Natural killer cell (primary cell): ENCODE data around the gene ZIM2. TPM values are rescaled to one million over a fixed set of nuclear protein-coding genes. Genes with fewer than 3 reads are reported as not detected.

ENCODE experiments used
- ATAC-seq, 3 donors: fragments of 150-1000 bp in 2 of 3; fragments of 200-7000 bp in 1 of 3; cut with Tn5 transposase; 1 replicate in 1 of 3; 2 replicates in 2 of 3; pipeline ENCODE4 v1.10.0; 2021; ENCODE audit warnings: mild to moderate bottlenecking in 2 of 3, moderate library complexity in 2 of 3
- DNase-seq, 2 donors: peaks; one replicate each; pipeline versions ENCODE4 v3.0.0 to v3.0.0-alpha.2; 2013 to 2021; ENCODE audit warnings: mixed read lengths in 1 of 2
- H3K27ac ChIP-seq: one replicate; pipeline ENCODE4 v1.5.1; 2013; ENCODE audit warnings: mild to moderate bottlenecking, low read length
- H3K27me3 ChIP-seq: one replicate; pipeline ENCODE4 v1.6.1; 2013; ENCODE audit warnings: low read length; ENCODE audit not compliant: control insufficient read depth, insufficient read depth
- H3K36me3 ChIP-seq: one replicate; pipeline ENCODE4 v1.6.1; 2013; ENCODE audit warnings: low read length; ENCODE audit not compliant: control insufficient read depth, insufficient read depth
- H3K4me1 ChIP-seq: one replicate; pipeline ENCODE4 v1.6.1; 2013; ENCODE audit warnings: low read length; ENCODE audit not compliant: control insufficient read depth, insufficient read depth
- H3K4me3 ChIP-seq: one replicate; pipeline ENCODE4 v1.5.1; 2013; ENCODE audit warnings: low read length
- H3K9me3 ChIP-seq: one replicate; pipeline ENCODE4 v1.6.1; 2013; ENCODE audit warnings: low read length; ENCODE audit not compliant: control insufficient read depth, insufficient read depth
- H3K27ac Mint-ChIP-seq, 2 donors: one replicate each; pipeline ENCODE4 v1.8.0; 2022; ENCODE audit warnings: mild to moderate bottlenecking in 2 of 2, mixed read lengths in 2 of 2, moderate library complexity in 1 of 2
- H3K27me3 Mint-ChIP-seq, 2 donors: one replicate each; pipeline ENCODE4 v1.8.0; 2022; ENCODE audit warnings: low read depth in 2 of 2, mixed read lengths in 2 of 2
- H3K36me3 Mint-ChIP-seq: one replicate; pipeline ENCODE4 v1.8.0; 2022; ENCODE audit warnings: mixed read lengths
- H3K4me1 Mint-ChIP-seq, 2 donors: one replicate each; pipeline ENCODE4 v1.8.0; 2022; ENCODE audit warnings: mixed read lengths in 2 of 2
- H3K4me3 Mint-ChIP-seq: one replicate; pipeline ENCODE4 v1.8.0; 2022; ENCODE audit warnings: mild to moderate bottlenecking, moderate library complexity, mixed read lengths
- H3K9me3 Mint-ChIP-seq, 2 donors: one replicate each; pipeline ENCODE4 v1.8.0; 2022; ENCODE audit warnings: mixed read lengths in 2 of 2
- WGBS: methylation state at CpG from one replicate; pipeline ENCODE4 v1.1.7; 2013; ENCODE audit warnings: missing lambda C conversion rate; ENCODE audit not compliant: insufficient coverage; 5-methylcytosine and 5-hydroxymethylcytosine counted together
- intact Hi-C: fragments of 100-400 bp; cut with micrococcal nuclease; formaldehyde crosslinking; loops from one replicate; pipeline ENCODE4 v1.14.2; 2022
- total RNA-seq, 4 donors: library from RNA; stranded (reverse); fragments of 120-200 nt in 1 of 4; gene quantifications; one replicate each; pipeline versions ENCODE4 v1.2.3 to v1.2.4, GENCODE V29; 2013 to 2022
- TF ChIP-seq, protein P1 (sequence below): fragments of 200-600 bp; IDR thresholded peaks from one replicate; pipeline ENCODE4 v1.8.0; 2022; ENCODE audit warnings: antibody characterized with exemption

The ZIM2 gene
- total RNA-seq, 3 donors from 2014 or later (not counting 1 experiment from before 2014, with no cell fraction given), result not detected

DNA sequence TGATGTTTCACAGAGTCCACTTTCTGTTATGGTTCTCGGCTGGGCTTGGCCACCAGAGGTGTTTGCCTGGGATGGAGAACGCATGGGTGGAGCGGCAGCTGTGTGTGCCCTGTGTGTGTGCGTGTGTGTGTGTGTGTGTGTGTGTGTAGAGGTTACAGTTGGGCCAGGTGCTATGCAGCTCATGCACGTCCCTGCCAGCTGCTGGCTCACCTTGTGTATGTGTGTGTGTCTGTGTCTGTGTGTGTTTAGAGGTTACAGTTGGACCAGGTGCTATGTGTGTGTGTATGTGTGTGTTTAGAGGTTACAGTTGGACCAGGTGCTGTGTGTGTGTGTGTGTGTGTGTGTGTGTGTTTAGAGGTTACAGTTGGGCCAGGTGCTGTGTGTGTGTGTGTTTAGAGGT is 33.0 kb upstream of the ZIM2 start:
- Histone ChIP-seq H3K4me1 (no peaks in the 10 kb centered on the region), H3K27ac (no peak overlapping the region), H3K27me3 (no peaks in the 10 kb centered on the region), H3K9me3 (peaks cover 38% of the 10 kb centered on the region), H3K4me3 (no peak overlapping the region), H3K36me3 (no peaks in the 10 kb centered on the region)
- WGBS, result 82% methylated on average over 5 of the region's 5 CpGs
- no peak for DNase-seq
- intact Hi-C loops, result no loop called here
- Mint-ChIP-seq H3K9me3 (peaks cover 22 to 26% of the 10 kb centered on the region in 2 donors), H3K27ac (no peak overlapping the region), H3K4me3 (no peak overlapping the region), H3K27me3 (no peaks in the 10 kb centered on the region), H3K4me1 (no peaks in the 10 kb centered on the region), H3K36me3 (peaks cover 17% of the 10 kb centered on the region)
- ATAC-seq, result no peak
- TF ChIP-seq, protein P1, sequence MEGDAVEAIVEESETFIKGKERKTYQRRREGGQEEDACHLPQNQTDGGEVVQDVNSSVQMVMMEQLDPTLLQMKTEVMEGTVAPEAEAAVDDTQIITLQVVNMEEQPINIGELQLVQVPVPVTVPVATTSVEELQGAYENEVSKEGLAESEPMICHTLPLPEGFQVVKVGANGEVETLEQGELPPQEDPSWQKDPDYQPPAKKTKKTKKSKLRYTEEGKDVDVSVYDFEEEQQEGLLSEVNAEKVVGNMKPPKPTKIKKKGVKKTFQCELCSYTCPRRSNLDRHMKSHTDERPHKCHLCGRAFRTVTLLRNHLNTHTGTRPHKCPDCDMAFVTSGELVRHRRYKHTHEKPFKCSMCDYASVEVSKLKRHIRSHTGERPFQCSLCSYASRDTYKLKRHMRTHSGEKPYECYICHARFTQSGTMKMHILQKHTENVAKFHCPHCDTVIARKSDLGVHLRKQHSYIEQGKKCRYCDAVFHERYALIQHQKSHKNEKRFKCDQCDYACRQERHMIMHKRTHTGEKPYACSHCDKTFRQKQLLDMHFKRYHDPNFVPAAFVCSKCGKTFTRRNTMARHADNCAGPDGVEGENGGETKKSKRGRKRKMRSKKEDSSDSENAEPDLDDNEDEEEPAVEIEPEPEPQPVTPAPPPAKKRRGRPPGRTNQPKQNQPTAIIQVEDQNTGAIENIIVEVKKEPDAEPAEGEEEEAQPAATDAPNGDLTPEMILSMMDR, result no peak

- intact Hi-C loops, result no loop called here
- no peaks in the 10 kb centered on the region for H3K27me3 ChIP-seq
- no peak overlapping the region for H3K27ac ChIP-seq
- 83% methylated on average over 8 of the region's 8 CpGs for WGBS
- Mint-ChIP-seq H3K27ac (no peak overlapping the region), H3K27me3 (no peaks in the 10 kb centered on the region), H3K9me3 (peaks cover 21 to 22% of the 10 kb centered on the region in 2 donors), H3K4me3 (no peak overlapping the region), H3K4me1 (no peaks in the 10 kb centered on the region), H3K36me3 (peaks cover 13% of the 10 kb centered on the region)
- no peak overlapping the region for H3K4me3 ChIP-seq
- DNase-seq (no peak), ATAC-seq (no peak)
- TF ChIP-seq, protein P1, result no peak
- H3K36me3 ChIP-seq, result no peaks in the 10 kb centered on the region
- H3K4me1 ChIP-seq, result no peaks in the 10 kb centered on the region
- H3K9me3 ChIP-seq, result peaks cover 26% of the 10 kb centered on the region
Observed at GRCh38 chr19:56869886-56870285, 29.4 kb upstream of the ZIM2 start.

- peaks cover 8% of the 10 kb centered on the region for H3K36me3 Mint-ChIP-seq
- no peak overlapping the region for H3K4me3 Mint-ChIP-seq
- H3K9me3 Mint-ChIP-seq, result peaks cover 19 to 25% of the 10 kb centered on the region in 2 donors
- no peaks in the 10 kb centered on the region for H3K27me3 Mint-ChIP-seq
- H3K4me1 Mint-ChIP-seq, result no peaks in the 10 kb centered on the region
- intact Hi-C loops, result no loop called here
- H3K9me3 ChIP-seq, result peaks cover 27% of the 10 kb centered on the region
- H3K36me3 ChIP-seq, result no peaks in the 10 kb centered on the region
- H3K4me3 ChIP-seq, result no peak overlapping the region
- no peak overlapping the region for H3K27ac ChIP-seq
- H3K27ac Mint-ChIP-seq, result no peak overlapping the region
- WGBS, result 94% methylated on average over 1 of the region's 1 CpG
- ATAC-seq (no peak), DNase-seq (no peak)
- TF ChIP-seq, protein P1, result no peak
- H3K4me1 ChIP-seq, result no peaks in the 10 kb centered on the region
- H3K27me3 ChIP-seq, result no peaks in the 10 kb centered on the region
Observed at GRCh38 chr19:56868446-56868845, 27.9 kb upstream of the ZIM2 start.

DNA sequence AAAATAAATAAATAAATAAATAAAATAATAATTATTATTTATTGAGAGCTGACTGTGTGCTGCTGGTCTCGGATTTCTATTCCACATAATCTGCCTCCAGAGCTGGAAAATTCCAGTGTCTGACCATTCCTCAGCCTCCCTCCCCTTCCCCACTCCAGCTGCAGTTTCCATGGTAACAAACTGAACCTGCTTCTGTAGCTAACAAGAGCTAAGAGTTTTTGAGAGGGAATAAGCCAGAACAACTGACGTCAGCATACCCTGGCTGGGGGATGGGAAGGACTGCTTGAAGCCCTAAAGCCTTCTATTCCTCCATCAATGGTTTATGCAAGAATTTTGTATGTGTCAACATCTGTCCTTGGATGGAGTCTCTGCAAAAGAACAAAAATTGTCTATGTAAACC is 26.0 kb upstream of the ZIM2 start:
- peaks cover 8% of the 10 kb centered on the region for H3K36me3 Mint-ChIP-seq
- DNase-seq, result no peak
- Histone ChIP-seq H3K4me1 (no peaks in the 10 kb centered on the region), H3K9me3 (peaks cover 26% of the 10 kb centered on the region), H3K27ac (no peak overlapping the region), H3K36me3 (no peaks in the 10 kb centered on the region), H3K27me3 (no peaks in the 10 kb centered on the region), H3K4me3 (no peak overlapping the region)
- H3K27me3 Mint-ChIP-seq, result no peaks in the 10 kb centered on the region
- H3K9me3 Mint-ChIP-seq, result peaks cover 17 to 22% of the 10 kb centered on the region in 2 donors
- H3K27ac Mint-ChIP-seq, result no peak overlapping the region
- intact Hi-C loops, result no loop called here
- no peaks in the 10 kb centered on the region for H3K4me1 Mint-ChIP-seq
- TF ChIP-seq, protein P1, result no peak
- H3K4me3 Mint-ChIP-seq, result no peak overlapping the region
- ATAC-seq, result no peak
- WGBS, result 69% methylated on average over 2 of the region's 2 CpGs
